NCI-H2227 treated with DMSO at 0.1 percent for 48 hours (cell line): Measurements from ENCODE around the gene CD2BP2.

Source experiments
- DNase-seq: peaks from one replicate; lab custom pipeline; 2025; lab: John Stamatoyannopoulos, UW

The CD2BP2 gene

DNA sequence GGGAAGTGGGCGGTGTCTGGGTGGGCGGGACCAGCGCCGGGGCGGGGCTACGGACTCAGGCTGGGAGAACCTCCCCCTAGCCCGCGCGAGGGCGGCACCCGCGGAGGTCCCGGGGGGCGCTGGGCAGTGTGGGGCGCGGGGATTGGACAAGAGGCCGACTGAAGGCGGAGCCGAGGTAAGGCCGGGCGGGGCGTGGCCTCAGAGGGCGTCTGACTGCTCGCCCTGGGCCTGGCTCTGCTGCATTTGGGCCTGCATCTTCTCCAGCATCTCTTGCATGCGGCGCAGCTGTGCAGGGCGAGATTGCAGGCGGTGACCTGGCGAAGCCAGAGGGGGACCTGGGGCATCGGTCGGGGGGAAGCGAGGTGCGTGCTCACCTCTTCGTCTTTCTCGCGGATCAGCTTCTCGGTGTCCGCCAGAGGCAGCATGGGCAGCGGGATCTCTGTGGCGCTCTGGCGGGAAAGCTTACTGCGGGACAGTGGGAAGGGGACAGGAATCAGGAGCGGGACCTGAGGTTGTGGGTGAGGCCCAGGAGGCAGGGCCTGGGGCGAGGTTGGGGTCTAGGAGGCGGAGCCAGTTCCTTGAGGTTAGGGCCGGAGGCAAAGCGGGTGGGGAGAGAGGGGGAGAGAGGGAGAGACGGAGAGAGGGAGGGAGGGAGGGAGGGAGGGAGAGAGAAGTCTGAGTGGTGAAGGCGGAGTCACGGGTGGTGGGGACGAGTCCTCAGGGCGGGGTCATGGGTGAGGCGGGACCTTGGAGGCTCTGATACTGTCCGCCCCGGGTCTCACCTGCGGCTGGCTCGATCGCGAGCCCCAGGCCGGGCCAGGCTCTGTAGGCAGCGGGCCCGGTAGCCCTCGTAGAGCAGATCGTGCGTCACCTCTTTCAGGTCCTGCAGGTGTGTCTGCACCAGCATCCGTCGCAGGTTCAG is 23.4 kb upstream of the CD2BP2 start:
- DNase-seq = peak; percentile 98

- DNase-seq = peak; percentile 91
Measured at GRCh38 chr16:30377812-30378235, 22.7 kb upstream of the CD2BP2 start.

- DNase-seq = no peak
Measured at GRCh38 chr16:30377050-30377811, 22.1 kb upstream of the CD2BP2 start.

GRCh38 chr16:30376461-30376902 is 21.4 kb upstream of the CD2BP2 start:
- no peak for DNase-seq

DNA sequence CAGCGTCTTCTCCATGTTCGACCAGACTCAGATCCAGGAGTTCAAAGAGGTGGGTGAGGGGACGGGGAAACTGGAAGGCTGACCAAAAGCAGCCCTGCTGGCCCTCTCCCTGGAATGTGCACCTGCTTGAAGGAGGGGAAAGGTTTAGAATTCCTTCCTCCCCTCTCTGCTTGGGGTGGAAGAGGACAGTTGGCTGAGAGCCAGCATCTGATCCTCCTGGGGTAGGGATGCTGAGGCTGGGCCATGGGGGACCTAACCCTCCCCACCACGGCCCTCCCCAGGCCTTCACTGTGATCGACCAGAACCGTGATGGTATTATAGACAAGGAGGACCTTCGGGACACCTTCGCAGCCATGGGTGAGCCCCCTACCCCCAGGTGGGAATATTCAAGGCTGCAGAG is 20.8 kb upstream of the CD2BP2 start:
- DNase-seq = no peak

DNA sequence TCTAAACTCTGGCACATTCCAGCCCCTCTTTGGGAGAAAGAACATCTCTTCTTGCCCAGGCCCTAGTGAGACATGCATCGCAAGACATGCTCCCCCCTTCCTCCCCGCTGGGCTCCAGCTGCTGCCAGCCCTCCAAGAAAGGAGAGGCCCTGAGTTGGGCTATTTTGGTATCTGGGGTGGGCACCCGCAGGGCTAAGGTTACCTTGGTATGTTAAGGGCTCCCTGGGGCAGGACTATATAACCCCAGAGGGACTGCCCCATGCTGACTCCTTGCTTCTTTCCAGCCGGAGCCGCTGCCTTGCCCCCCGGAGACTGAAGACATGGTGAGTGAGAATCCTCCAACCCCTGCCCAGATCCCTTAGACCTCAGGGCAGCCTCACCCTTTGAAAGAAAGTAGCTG is 19.4 kb upstream of the CD2BP2 start, which contains the start of gene MYL11:
MYL11 (plus strand) TSS at position 265 of the 400 bp plus-strand sequence; CDS start at position 321, 56 bp downstream.
- DNase-seq = no peak

DNA sequence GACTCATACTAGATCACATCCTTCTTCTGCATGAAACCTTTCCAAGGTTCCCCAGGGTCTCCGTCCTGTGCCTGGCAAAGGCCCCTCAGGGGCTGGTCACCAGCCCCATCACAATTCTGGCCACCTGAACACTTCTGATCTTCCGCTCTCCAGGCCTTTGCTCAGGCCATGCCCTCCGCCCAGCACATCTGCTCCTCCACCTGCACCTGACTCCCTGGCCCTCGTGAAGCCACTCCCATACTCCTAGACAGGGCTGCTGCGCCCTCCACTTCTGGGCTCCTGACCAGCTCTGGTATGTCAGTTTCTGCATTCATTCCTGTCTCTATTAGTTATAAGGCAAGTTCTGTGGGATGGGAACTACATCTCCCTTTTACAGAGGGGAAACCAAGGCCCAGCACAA is 17.6 kb upstream of the CD2BP2 start:
- no peak for DNase-seq

DNA sequence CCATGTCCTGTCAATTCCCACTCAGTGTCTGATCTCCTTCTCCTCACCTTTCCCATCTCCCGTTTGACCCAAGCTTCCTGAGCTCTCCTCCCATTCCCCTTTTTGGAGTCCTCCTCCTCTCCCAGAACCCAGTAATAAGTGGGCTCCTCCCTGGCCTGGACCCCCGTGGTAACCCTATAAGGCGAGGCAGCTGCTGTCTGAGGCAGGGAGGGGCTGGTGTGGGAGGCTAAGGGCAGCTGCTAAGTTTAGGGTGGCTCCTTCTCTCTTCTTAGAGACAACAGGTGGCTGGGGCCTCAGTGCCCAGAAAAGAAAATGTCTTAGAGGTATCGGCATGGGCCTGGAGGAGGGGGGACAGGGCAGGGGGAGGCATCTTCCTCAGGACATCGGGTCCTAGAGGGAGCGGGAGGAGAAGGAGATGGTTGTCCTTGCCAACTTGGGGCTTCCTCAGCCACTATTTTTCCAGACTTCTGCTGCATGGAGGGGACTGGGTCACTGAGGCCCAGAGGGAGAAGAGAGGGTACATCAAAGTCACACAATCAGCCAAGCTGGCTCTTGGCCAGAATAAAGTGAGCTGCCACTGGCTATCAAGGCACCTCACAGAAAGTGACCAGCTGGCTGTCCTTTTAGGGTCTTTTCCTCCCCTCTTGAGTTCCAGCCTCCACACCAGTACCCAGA is 17.1 kb upstream of the CD2BP2 start:
- no peak for DNase-seq

DNA sequence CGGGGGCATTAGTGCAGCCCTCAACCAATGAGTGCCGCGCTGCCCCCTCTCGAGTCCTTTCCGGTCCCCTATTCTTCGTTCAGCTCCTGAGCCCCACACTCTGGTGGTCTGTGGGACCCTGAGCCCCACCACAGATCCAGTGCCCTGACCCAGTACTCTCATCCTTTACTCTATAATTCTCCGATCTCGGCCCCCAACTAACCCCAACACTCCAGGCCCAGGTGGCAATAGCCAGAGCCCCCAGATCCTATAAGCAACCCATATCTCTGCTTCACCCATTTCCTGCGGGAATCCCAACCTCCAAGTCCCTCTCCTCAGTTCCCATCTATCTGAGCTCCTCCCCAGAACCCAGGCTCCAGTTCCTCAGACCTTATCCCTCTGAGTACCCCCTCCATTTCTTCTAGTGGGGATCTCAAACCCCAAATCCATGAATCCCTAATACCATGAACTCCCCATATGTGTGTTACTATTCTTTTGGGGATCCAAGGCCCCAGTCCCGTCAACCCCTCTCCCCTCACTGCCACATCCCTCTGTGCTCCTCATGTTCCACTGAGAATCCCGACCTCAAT is 16.2 kb upstream of the CD2BP2 start:
- DNase-seq = no peak

DNA sequence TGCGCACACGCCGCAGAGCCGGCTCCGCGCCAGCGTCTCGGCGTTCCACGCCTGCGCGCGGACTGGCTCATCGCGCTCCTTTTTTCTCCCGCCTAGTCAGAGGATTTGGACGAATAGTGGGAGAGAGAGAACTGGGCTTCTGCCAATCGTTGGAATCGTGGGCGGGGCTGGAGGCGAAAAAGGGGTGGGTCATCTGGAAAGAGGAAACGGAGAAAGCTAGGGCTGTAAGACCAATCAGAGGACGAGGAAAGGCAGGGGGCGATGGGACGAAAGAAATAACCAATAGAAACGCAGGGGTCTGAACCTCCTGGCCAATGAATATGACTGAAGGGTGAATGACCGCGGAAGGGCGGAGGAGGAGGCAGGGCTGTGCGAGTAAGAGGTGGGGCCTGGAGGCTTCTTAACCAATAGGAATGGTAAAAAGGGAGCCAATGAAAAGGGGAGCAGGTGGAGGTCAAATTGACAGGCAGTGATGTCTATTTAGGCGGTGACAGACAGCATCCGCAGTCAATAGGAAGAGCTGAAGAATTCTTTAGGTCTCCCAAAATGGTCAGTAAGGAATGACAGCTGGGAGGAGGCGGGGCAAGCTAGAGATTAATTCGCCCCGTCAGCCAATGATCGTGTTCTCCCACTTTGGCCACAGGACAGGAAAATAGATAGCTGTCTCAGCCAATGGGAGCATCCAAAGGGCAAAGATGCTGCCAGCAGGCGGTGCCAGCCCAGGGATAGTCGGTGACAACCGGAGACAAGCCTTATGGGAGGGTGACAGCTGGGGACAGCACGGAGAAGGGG is 15.5 kb upstream of the CD2BP2 start, which contains the start of gene TBC1D10B:
TBC1D10B (minus strand) TSS at position 39 of the 792 bp plus-strand sequence. CDS start 311 bp downstream, outside the sequence.
- DNase-seq = peak; percentile 100

DNA sequence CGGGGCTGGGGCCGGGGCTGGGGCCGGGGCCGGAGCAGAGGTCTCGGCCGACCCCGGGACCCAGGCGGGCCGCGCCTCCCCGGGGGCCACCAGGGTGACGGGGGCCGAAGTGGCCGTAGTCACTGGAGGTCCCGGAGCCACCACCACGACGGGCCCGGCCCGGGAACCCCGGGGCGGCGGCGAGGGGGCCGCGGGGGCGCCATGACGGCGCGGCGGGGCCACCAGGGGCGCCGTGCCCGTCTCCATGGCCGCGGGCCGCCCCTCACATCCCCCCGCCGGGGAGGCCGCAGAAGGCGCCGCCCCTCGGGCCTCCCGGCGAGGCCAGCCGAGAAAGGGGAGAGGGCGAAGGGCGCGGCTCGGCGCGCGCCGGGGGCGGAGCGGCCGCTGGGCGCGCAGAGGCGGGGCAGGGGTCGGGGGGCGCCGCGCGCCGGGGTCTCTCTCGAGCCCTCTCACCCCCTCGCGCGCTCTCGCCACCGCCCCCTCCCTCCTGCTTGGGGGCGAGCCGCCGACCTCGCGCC is 14.9 kb upstream of the CD2BP2 start:
- DNase-seq = no peak

- no peak for DNase-seq
Measured at GRCh38 chr16:30369091-30369937, 14.2 kb upstream of the CD2BP2 start.

- DNase-seq = no peak
Measured at GRCh38 chr16:30368792-30369090, 13.6 kb upstream of the CD2BP2 start.

DNA sequence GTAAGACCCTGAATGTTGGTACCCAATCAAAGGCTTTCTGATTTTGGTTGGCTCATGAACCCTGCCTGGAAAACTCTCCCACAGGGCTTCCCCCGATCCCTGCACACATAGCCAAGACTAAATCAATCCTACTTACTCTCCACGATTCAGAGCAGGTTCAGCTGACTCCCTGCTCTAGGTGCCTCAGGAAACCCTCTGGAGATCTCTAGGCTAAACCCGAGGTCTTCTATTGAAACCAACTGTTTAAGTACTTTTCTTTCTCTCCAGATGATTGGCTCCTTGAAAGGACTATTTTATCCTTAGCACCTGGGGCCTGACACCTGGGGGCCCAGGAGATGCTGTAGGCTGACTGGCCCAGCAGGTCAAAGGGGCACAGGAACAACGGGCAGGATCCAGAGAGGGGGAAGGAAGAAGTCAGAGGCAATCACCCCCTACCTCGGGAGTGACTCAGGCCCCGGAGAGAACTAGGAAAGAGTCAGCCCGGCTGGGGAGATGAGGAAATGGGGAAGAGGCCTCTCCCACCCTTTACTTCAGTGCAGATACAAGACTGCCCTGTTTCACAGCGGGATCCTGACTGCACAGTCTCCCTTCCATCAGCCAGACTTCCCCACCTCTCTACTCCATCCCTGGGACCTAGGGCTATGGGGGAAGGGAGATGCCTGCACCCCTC is 13.1 kb upstream of the CD2BP2 start:
- DNase-seq = peak; percentile 16

GRCh38 chr16:30367349-30368009 is 12.4 kb upstream of the CD2BP2 start:
- no peak for DNase-seq

- no peak for DNase-seq
Measured at GRCh38 chr16:30366511-30366910, 11.4 kb upstream of the CD2BP2 start.

DNA sequence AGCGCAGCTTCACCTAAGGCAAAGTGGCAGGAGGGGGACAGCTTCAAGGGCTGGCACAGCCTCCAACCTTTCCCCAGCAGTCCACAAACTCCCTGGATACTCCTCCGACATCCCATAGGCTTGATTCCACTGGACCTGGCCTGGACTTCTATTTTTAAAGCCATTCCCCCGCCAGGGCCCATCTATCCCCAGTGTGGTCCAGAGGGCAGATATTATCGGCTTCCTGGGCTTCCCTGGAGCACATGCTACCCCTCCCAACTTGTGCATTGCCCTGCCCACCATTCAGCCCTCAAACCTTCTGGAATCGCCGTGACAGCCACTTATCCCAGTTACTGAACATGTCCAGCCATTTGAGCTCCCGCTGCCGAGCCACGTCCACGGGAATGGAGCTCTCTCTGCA is 10.1 kb upstream of the CD2BP2 start:
- DNase-seq = no peak

GRCh38 chr16:30361180-30361579 is 6.1 kb upstream of the CD2BP2 start:
- no peak for DNase-seq

DNA sequence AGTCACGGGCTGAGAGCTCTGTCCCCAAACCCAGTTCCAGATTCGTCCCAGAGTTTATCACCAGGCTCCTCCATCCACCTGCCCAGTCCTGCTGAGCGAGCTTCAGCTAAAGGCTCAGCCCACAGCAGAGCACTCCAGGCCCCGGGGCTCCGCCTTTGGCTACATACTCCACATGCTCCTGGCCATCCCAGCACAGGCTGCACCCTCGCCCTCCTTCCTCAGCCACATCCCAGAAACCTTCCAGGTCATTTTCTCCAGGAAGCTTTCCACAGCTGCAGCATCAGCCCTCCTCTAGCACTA is 4.7 kb upstream of the CD2BP2 start:
- DNase-seq = no peak
